Activated CD4-positive, alpha-beta T cell treated with anti-CD3 and anti-CD28 coated beads, Interleukin-10, Interleukin-2, amounts not matched to agents 100 ng/mL and 50 ng/mL, durations not matched to agents 16 hours and 8 hours (primary cell): ENCODE data around the gene FBXO11.
"Not testable (repeated sequence)": the region's sequence is repeated elsewhere in the genome, so short reads cannot be mapped to it uniquely, and the experiment has no call there.

Source experiments
- DNase-seq: peaks from one replicate; pipeline ENCODE4 v3.0.0-alpha.2; 2020

FBXO11 gene

DNA sequence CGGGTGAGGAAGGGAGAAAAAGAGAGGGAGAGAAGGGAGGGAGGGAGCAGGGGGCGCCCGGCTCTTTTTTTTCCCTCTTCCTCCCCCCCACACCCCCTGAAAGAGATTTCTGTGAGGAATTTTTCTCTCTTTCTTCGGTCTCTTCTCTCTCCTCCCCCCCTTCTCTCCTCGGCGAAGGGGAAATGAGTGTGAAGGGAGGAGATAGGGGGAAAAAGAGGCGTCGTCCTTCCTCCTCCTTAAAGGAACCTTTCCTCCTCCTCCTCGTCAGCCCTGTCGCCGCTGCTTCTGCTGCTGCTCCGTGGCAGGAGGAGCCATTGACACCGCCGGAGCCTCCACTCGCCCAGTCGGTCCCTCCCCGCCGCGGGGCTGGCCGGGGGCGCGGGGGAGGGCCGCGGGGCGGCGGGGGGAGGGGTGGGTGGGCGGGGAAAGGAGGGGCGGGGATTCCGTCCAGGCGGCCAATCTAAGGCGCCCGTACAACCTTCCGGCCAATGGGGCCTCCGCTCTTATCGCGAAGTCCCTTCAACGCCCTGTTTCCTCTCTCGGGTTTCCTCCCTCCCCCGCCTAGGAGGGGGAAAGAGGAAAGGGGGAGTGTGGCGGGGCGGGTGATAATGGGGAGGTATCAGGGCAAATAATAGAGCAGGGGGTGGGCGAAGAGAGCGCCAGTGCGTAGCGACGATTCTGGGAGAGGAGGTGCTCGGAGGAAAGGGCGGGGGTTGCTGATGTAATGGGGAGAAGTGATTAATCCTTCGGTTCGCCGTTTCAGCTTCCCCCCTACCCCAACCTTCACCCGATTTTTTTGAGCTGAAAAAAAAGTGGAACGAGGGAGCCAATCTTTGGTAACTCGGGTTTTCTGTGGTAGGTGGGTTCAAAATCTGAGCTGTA is at the start of gene FBXO11:
TSS of gene FBXO11 (minus strand) at position 342 of the 882 bp plus-strand sequence. CDS start 778 bp downstream, outside the sequence.
- DNase-seq, result peak; percentile 98

DNA sequence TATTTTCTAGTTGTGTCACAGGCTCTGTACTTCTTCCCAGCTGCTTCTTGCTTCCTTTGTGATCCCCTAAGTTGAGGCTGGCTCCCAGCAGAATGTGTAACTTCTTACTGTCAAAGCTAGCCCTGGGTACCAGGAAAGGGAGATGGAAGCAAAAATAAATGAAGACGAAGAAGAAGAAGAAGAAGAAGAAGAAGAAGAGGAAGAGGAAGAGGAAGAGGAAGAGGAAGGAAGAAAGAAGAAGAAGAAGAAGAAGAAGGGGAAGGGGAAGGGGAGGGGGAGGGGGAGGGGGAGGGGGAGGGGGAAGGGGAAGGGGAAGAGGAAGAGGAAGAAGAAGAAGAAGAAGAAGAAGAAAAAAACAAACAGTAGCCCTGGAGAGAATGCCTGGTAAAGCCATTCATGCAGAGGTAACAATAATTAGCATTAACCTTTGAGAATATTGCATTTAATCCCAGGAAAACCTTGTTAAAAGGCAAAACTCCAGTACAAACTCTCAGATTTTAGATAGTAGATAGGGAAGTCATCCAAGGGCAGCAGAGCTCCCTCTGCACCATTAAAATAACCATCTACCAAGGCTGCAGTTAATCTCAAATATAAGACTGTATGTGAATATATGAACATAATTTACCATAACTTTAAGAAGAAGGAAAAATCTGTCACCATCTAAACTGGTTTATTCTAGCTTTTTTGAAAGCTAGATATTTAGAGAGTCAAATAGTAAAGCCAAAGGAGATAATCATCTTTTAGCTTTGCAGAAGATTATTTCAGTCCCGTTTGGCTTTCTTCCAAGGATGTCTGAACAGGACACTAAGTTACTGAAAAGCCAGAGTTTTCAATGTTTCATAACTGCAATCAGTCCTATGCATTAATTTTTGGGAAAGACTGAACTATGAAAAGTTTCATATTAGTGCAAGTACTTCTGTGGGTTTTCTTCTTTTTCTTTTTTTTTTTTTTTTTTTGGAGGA is 44.3 kb upstream of the FBXO11 start:
- no peak for DNase-seq

DNA sequence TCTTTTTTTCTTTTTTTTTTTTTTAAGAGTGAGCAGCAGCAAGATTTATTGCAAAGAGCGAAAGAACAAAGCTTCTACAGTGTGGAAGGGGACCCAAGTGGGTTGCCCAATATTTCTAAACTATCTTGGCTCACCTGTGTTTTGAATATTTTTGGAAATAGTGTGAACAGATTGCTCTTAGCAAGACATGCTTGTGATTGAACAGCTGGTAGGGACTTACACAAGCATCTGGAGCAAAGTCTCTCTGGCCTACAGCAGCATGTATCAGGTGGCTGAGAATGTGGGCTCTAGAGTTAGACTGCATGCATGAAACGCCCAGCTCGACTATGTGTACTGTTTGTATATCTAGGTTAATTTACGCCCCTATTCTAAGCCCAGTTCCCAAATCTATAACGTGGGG is 40.3 kb upstream of the FBXO11 start:
- DNase-seq, result no peak

- DNase-seq, result no peak
These were observed 38.9 kb upstream of the FBXO11 start for GRCh38 chr2:47945046-47945781.

- no peak for DNase-seq
These were observed 35.6 kb upstream of the FBXO11 start for GRCh38 chr2:47941936-47942335.

DNA sequence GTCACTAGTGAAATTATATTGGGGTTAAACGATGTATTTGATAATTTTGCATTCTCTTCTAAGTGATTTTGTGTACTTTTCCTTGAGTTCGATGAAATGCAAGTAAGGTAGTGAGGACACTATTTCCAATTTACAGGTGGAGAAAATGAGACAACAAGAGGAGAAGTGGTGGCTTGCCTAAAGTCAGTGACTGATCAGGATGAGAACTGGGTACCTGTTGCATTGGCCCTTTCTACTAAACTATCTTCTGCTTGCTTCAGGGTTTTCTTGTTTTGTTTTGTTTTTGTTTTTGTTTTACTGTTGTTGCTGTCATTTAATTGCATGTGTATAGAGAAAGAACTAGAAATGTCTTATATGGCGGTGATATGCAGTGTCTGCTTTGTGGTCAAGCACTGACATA is 31.4 kb upstream of the FBXO11 start:
- no peak for DNase-seq

DNA sequence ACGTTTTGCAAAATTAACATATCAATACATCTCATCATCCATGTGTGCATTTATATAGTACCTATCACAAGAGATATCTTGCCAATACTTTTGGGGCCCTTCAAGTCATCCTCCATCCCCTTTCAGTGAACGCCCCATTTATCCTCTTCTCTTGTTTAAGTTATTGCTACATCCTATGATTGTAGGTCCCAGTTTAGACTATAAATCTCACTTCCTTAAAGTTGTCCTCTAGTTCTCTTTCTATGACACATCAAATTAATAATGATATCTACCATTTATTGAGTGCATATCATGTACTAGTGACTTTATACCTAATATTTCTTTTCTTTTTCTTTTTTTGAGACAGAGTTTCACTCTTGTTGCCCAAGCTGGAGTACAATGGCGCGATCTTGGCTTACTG is 28.8 kb upstream of the FBXO11 start:
- no peak for DNase-seq

DNA sequence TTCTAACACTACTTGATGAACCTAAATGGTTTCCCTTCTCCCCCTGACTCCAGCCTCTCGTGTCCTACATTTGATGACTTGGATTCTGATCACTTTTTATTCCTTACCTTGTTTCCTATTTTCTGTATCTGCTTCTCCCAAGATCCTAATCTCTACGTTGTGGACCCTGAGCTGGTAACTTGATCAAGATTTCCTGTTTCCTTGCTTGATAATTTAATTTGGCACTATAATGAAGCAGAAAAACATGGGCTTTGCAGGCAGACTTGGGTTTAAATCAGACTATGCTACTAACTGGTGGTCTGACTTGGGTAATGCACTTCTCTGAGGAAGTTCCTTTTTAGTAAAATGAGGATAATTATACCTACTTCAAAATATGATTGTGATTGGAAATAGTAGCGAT is 11.7 kb upstream of the FBXO11 start:
- DNase-seq, result no peak

GRCh38 chr2:47917276-47917961 is 11.1 kb upstream of the FBXO11 start:
- DNase-seq, result no peak

GRCh38 chr2:47916412-47916811 is 10.1 kb upstream of the FBXO11 start:
- no peak for DNase-seq

- DNase-seq, result not testable (repeated sequence)
These were observed 4.4 kb upstream of the FBXO11 start for GRCh38 chr2:47910662-47911061.

- DNase-seq, result no peak
These were observed 2.4 kb upstream of the FBXO11 start for GRCh38 chr2:47908682-47909081.

GRCh38 chr2:47907039-47907781 is 912 bp upstream of the FBXO11 start:
- DNase-seq, result peak; percentile 45

GRCh38 chr2:47905386-47906156 is 727 bp downstream of the FBXO11 start:
- peak; percentile 68 for DNase-seq

DNA sequence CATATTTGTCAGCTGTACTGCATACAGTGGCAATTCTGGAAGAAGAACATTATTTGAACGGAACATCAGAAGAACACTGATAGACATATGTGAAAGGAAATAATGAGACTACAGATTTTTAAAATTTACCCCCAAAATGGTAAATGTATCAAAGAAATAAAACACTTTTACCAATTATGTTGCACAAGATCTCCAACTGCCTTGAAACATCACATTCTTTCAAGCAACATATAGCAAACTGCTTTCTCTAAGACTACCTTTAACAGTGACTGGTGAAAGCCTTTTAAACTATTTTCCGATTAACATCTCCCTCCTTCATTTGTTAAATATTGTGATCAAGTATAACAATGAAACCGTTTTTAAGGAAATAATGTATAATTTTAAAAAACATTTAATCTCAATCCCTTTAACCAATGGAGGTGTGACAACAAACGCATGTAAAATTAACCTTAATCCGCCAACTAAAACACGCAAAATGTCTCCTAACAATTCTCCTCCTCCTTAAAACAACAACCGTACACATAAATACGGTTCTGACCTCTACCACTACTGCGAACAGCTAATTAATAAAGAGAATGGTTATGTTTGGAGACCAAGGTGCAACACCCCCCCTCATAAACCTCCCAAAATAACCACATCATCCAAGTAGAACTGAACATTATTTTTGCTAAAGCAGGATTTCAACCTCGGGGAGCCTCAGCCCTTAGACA is 2.4 kb downstream of the FBXO11 start:
- DNase-seq, result no peak

- not testable (repeated sequence) for DNase-seq
These were observed 4.4 kb downstream of the FBXO11 start for GRCh38 chr2:47901892-47902291.

DNA sequence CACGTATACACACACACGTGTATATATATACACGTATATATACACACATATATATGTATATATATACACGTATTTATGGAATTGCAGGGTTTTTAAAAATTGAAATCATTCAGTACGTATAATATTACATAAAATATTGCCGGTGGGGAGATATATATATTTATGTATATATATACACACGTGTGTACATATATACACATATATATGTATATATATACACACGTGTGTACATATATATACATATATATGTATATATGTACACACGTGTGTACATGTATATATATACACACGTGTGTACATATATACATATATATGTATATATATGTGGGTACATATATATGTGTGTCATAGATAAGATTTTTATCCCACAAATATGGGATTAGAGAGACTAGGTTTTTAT is 5.4 kb downstream of the FBXO11 start:
- no peak for DNase-seq

DNA sequence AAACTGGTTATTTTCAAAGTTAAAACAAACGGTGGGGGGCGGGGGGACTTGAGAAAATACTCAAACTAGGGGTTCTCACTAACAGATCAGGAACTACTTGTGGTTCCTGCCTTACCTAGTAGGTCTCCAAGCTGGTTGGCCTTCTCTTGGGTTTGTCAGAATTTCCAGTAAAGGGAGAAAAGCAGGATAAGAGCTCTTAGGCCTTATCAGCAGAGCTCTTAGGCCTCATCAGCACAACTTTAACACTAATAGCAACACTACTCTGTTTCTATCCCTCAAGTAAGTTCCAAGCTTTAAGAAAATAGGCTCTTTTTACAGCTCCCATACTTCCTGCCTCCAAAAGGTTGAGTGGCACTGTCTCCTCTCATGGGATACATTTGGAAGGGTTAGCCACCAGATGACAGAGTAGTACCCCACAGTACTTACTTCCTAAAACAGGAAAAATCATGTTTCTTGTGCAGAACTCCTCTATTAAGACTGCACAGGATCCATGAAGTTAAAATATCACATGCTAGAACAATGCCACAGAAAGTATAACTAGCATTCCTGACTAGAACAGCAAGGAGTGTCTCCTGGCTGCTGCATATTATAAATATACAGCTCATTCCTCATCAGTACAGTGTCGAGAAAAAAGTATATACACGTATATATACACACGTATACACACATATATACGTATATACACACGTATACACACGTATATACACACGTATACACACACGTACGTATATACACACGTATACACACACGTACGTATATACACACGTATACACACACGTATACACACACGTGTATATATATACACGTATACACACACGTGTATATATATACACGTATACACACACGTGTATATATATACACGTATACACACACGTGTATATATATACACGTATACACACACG is 6.1 kb downstream of the FBXO11 start:
- DNase-seq, result no peak
